Prostate gland (tissue), 2 donors: ENCODE measurements around the gene GBA3. TPM values are rescaled to one million over a fixed set of nuclear protein-coding genes. Genes with fewer than 3 reads are reported as not detected.

Source experiments
- DNase-seq: peaks from one replicate; pipeline ENCODE4 v3.0.0-alpha.2; 2019; ENCODE audit warnings: low spot score
- H3K27ac ChIP-seq, 2 donors: fragments of 200-600 bp; sonication (generic); 2 replicates each; pipeline ENCODE4 v1.5.1; 2017 to 2019
- H3K27me3 ChIP-seq: fragments of 200-600 bp; sonication (generic); replicated peaks from 2 replicates; pipeline ENCODE4 v1.5.1; 2019; ENCODE audit not compliant: insufficient read depth
- H3K36me3 ChIP-seq, 2 donors: fragments of 200-600 bp; sonication (generic); 1 replicate in 1 of 2; 2 replicates in 1 of 2; pipeline versions ENCODE4 v1.5.1 to v1.8.1; 2017 to 2019
- H3K4me1 ChIP-seq: fragments of 200-600 bp; sonication (generic); replicated peaks from 2 replicates; pipeline ENCODE4 v1.5.1; 2019
- H3K4me3 ChIP-seq, 2 donors: fragments of 200-600 bp; sonication (generic); 2 replicates each; pipeline ENCODE4 v1.5.1; 2017 to 2019
- H3K9me3 ChIP-seq: fragments of 200-600 bp; sonication (generic); 2 replicates; pipeline ENCODE4 v1.5.1; 2017
- POLR2A ChIP-seq: fragments of 450-650 bp; IDR thresholded peaks from one replicate; pipeline ENCODE4 v1.6.1; 2016; ENCODE audit warnings: antibody characterized with exemption, mild to moderate bottlenecking
- POLR2AphosphoS5 ChIP-seq: sonication (generic); formaldehyde crosslinking; IDR thresholded peaks from one replicate; pipeline ENCODE4 v1.6.1; 2017; ENCODE audit warnings: antibody characterized with exemption
- WGBS: methylation state at CpG from one replicate; pipeline ENCODE4 v1.1.5; 2018; 5-methylcytosine and 5-hydroxymethylcytosine counted together
- intact Hi-C: fragments of 100-400 bp; cut with DNase I; formaldehyde crosslinking; loops from one replicate; pipeline ENCODE4 v1.14.2; 2022
- total RNA-seq, 2 donors: library from RNA; depleted of rRNA; stranded (reverse); fragments of >200 nt; gene quantifications; one replicate each; pipeline ENCODE4 v1.1.0, GENCODE V29; 2016
- TF ChIP-seq, protein P1 (sequence below), 4 experiments: fragments of 200-600 bp in 2 of 4; fragments of 450-650 bp in 2 of 4; sonication (generic) in 2 of 4; IDR thresholded peaks; 1 replicate in 3 of 4; 2 replicates in 1 of 4; pipeline ENCODE4 v1.5.1; 2016 to 2019; ENCODE audit warnings: antibody characterized with exemption in 4 of 4, mild to moderate bottlenecking in 2 of 4, moderate library complexity in 2 of 4

GBA3 gene
- total RNA-seq, 2 donors from 2014 or later = 0.68 to 0.97 TPM

- TF ChIP-seq, protein P1, sequence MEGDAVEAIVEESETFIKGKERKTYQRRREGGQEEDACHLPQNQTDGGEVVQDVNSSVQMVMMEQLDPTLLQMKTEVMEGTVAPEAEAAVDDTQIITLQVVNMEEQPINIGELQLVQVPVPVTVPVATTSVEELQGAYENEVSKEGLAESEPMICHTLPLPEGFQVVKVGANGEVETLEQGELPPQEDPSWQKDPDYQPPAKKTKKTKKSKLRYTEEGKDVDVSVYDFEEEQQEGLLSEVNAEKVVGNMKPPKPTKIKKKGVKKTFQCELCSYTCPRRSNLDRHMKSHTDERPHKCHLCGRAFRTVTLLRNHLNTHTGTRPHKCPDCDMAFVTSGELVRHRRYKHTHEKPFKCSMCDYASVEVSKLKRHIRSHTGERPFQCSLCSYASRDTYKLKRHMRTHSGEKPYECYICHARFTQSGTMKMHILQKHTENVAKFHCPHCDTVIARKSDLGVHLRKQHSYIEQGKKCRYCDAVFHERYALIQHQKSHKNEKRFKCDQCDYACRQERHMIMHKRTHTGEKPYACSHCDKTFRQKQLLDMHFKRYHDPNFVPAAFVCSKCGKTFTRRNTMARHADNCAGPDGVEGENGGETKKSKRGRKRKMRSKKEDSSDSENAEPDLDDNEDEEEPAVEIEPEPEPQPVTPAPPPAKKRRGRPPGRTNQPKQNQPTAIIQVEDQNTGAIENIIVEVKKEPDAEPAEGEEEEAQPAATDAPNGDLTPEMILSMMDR (IDR thresholded peaks at IDR 0.05) = no peak
- TF ChIP-seq POLR2A (no peak), POLR2AphosphoS5 (no peak)
- H3K4me3 ChIP-seq = no peak overlapping the region
- no peaks in the 10 kb centered on the region for H3K27me3 ChIP-seq
- no peak for DNase-seq
- H3K9me3 ChIP-seq = no peaks in the 10 kb centered on the region
- 14% methylated on average over 1 of the region's 1 CpG for WGBS
- intact Hi-C loops = loop anchor here (5.0 kb wide), 1 partner anchor 160 kb away; the partner anchor contains the start of gene ADGRA3
- H3K36me3 ChIP-seq = no peaks in the 10 kb centered on the region
- H3K4me1 ChIP-seq = no peaks in the 10 kb centered on the region
- no peak overlapping the region for H3K27ac ChIP-seq
These were observed 15.0 kb upstream of the GBA3 start for GRCh38 chr4:22677780-22678179.

GRCh38 chr4:22678940-22679854 is 13.5 kb upstream of the GBA3 start:
- no peaks in the 10 kb centered on the region for H3K4me1 ChIP-seq
- no peaks in the 10 kb centered on the region for H3K36me3 ChIP-seq
- intact Hi-C loops = loop anchor here (5.0 kb wide), 1 partner anchor 162 kb away; the partner anchor contains the start of gene ADGRA3
- 15% methylated on average over 3 of the region's 3 CpGs for WGBS
- DNase-seq = no peak
- H3K9me3 ChIP-seq = no peaks in the 10 kb centered on the region
- no peak overlapping the region for H3K4me3 ChIP-seq
- H3K27me3 ChIP-seq = no peaks in the 10 kb centered on the region
- TF ChIP-seq POLR2AphosphoS5 = no peak
- no peak for TF ChIP-seq POLR2A
- TF ChIP-seq, protein P1 (IDR thresholded peaks at IDR 0.05) = no peak
- no peak overlapping the region for H3K27ac ChIP-seq

GRCh38 chr4:22680065-22680642 is 12.6 kb upstream of the GBA3 start:
- TF ChIP-seq POLR2AphosphoS5 (no peak), POLR2A (no peak)
- TF ChIP-seq, protein P1 (IDR thresholded peaks at IDR 0.05) = no peak
- intact Hi-C loops = no loop called here
- H3K4me1 ChIP-seq = no peaks in the 10 kb centered on the region
- H3K36me3 ChIP-seq = no peaks in the 10 kb centered on the region
- no peak for DNase-seq
- H3K27ac ChIP-seq = no peak overlapping the region
- no peaks in the 10 kb centered on the region for H3K27me3 ChIP-seq
- H3K4me3 ChIP-seq = no peak overlapping the region
- 41% methylated on average over 4 of the region's 4 CpGs for WGBS
- no peaks in the 10 kb centered on the region for H3K9me3 ChIP-seq

- DNase-seq = no peak
- no peaks in the 10 kb centered on the region for H3K4me1 ChIP-seq
- no peak overlapping the region for H3K4me3 ChIP-seq
- TF ChIP-seq POLR2AphosphoS5 (no peak), POLR2A (no peak)
- TF ChIP-seq, protein P1 (IDR thresholded peaks at IDR 0.05) = no peak
- no peaks in the 10 kb centered on the region for H3K9me3 ChIP-seq
- no peak overlapping the region for H3K27ac ChIP-seq
- no peaks in the 10 kb centered on the region for H3K36me3 ChIP-seq
- H3K27me3 ChIP-seq = no peaks in the 10 kb centered on the region
- intact Hi-C loops = no loop called here
These were observed 9.0 kb upstream of the GBA3 start for GRCh38 chr4:22683726-22684125.
